MM.1S (cell line): ENCODE data around the gene ALG11.

Source experiments
- EZH2 ChIP-seq: fragments of 300-600 bp; sonication (generic); optimal IDR thresholded peaks from 2 replicates; pipeline ENCODE3; 2017; ENCODE audit warnings: low read depth, mild to moderate bottlenecking, antibody characterized with exemption, low read length, mixed read lengths
- EZH2phosphoT487 ChIP-seq: fragments of 300-600 bp; sonication (generic); IDR thresholded peaks from 2 replicates; pipeline ENCODE4 v1.6.1; 2018; ENCODE audit warnings: antibody characterized with exemption, low read length
- TF ChIP-seq, protein P1 (sequence below): fragments of 300-600 bp; sonication (generic); IDR thresholded peaks from 2 replicates; pipeline ENCODE4 v1.5.1; 2016; ENCODE audit warnings: antibody characterized with exemption, low read length, mixed read lengths

DNA sequence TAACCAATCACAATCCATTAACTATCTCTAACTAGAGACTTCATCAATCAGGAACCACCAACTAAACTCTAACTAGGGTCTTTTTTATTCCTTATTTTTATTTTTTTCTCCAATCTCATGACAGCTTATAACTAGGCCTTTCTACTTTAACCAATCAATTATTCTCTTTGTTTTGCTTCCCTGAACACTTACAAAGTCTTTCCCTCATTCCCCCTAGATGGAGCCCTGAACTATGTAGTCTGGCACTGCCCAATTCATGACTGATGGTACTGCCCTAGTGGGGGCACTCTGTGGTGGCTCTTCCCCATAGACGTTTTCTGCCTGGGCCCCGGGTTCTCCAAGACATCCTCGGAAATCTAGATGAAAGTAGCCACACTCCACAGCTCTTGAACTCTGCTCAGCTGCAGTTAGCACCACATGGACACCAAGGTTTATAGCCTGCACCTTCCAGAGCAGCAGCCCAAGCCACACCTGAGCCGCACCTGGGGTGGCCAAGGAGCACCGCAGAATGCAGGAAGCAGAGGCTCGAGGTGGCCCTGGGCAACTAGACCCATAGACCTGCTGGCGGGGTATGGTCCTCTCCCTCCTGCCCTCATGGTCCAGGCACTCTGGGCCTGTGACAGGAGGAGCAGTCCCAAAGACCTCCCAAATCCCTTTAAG is 7.6 kb upstream of the ALG11 start:
- TF ChIP-seq, protein P1, sequence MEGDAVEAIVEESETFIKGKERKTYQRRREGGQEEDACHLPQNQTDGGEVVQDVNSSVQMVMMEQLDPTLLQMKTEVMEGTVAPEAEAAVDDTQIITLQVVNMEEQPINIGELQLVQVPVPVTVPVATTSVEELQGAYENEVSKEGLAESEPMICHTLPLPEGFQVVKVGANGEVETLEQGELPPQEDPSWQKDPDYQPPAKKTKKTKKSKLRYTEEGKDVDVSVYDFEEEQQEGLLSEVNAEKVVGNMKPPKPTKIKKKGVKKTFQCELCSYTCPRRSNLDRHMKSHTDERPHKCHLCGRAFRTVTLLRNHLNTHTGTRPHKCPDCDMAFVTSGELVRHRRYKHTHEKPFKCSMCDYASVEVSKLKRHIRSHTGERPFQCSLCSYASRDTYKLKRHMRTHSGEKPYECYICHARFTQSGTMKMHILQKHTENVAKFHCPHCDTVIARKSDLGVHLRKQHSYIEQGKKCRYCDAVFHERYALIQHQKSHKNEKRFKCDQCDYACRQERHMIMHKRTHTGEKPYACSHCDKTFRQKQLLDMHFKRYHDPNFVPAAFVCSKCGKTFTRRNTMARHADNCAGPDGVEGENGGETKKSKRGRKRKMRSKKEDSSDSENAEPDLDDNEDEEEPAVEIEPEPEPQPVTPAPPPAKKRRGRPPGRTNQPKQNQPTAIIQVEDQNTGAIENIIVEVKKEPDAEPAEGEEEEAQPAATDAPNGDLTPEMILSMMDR: no peak
- TF ChIP-seq EZH2phosphoT487: no peak
- TF ChIP-seq EZH2: no peak
